WTC11 (cell line): ENCODE results near the gene RHOBTB1. TPM values are rescaled to one million over a fixed set of nuclear protein-coding genes. Genes with fewer than 3 reads are reported as not detected.

Experiments used
- ATAC-seq: fragments of 200-7000 bp; cut with Tn5 transposase; 2 replicates; pipeline ENCODE4 v1.10.0; 2021; ENCODE audit warnings: mild to moderate bottlenecking, moderate library complexity
- CTCF ChIA-PET: fragments of 300-600 bp; sonication (Branson Sonifier 250); formaldehyde crosslinking; loops from one replicate; lab custom pipeline; 2021; ENCODE audit warnings: antibody characterized with exemption; lab: Charles Lee
- POLR2A ChIA-PET: fragments of 350-600 bp; sonication (Branson Sonifier 250); formaldehyde crosslinking; loops from one replicate; lab custom pipeline; 2021; ENCODE audit warnings: antibody characterized with exemption; lab: Charles Lee
- DNase-seq: peaks from one replicate; pipeline ENCODE4 v3.0.0; 2021; ENCODE audit warnings: low spot score
- H3K27ac Mint-ChIP-seq: 2 replicates; pipeline ENCODE4 v1.8.0; 2021; ENCODE audit warnings: mixed read lengths
- H3K27me3 Mint-ChIP-seq: 2 replicates; pipeline ENCODE4 v1.8.0; 2021; ENCODE audit warnings: low read depth, mild to moderate bottlenecking, moderate library complexity, mixed read lengths
- H3K36me3 Mint-ChIP-seq: 2 replicates; pipeline ENCODE4 v1.8.0; 2021; ENCODE audit warnings: mixed read lengths
- H3K4me1 Mint-ChIP-seq: 2 replicates; pipeline ENCODE4 v1.8.0; 2022; ENCODE audit warnings: mixed read lengths
- H3K4me3 Mint-ChIP-seq: 2 replicates; pipeline ENCODE4 v1.8.0; 2021; ENCODE audit warnings: mild to moderate bottlenecking, moderate library complexity, mixed read lengths
- H3K9me3 Mint-ChIP-seq: 2 replicates; pipeline ENCODE4 v1.8.0; 2021; ENCODE audit warnings: mixed read lengths
- ATF1 ChIP-seq: sonication (generic); formaldehyde crosslinking; IDR thresholded peaks from 2 replicates; pipeline ENCODE4 v1.8.1; 2023; ENCODE audit warnings: mild to moderate bottlenecking, moderate library complexity, missing genetic modification reagents
- ATF2 ChIP-seq: sonication (generic); formaldehyde crosslinking; IDR thresholded peaks from 2 replicates; pipeline ENCODE4 v1.8.1; 2022; ENCODE audit warnings: low read depth, missing genetic modification reagents, borderline replicate concordance
- E2F5 ChIP-seq: sonication (generic); formaldehyde crosslinking; IDR thresholded peaks from 2 replicates; pipeline ENCODE4 v1.8.1; 2022; ENCODE audit warnings: mild to moderate bottlenecking, moderate library complexity, missing genetic modification reagents
- EMX1 ChIP-seq: fragments of 250-450 bp; sonication (Bioruptor Pico); IDR thresholded peaks from 2 replicates; pipeline ENCODE4 v1.8.0; 2021; ENCODE audit warnings: mild to moderate bottlenecking
- ETV6 ChIP-seq: sonication (generic); formaldehyde crosslinking; IDR thresholded peaks from 2 replicates; pipeline ENCODE4 v1.8.1; 2022; ENCODE audit warnings: mild to moderate bottlenecking, missing genetic modification reagents
- MAX ChIP-seq: sonication (generic); formaldehyde crosslinking; IDR thresholded peaks from 2 replicates; pipeline ENCODE4 v1.8.0; 2022; ENCODE audit warnings: mild to moderate bottlenecking, missing genetic modification reagents
- NFATC4 ChIP-seq: fragments of 250-450 bp; sonication (Bioruptor Pico); IDR thresholded peaks from 2 replicates; pipeline ENCODE4 v1.9.0; 2021; ENCODE audit warnings: mild to moderate bottlenecking
- NFYB ChIP-seq: sonication (generic); formaldehyde crosslinking; conservative IDR thresholded peaks from 2 replicates; pipeline ENCODE4 v1.8.0; 2022; ENCODE audit warnings: low read depth, missing genetic modification reagents
- SOX15 ChIP-seq: fragments of 250-450 bp; sonication (Bioruptor Pico); IDR thresholded peaks from 2 replicates; pipeline ENCODE4 v1.9.0; 2021; ENCODE audit warnings: mild to moderate bottlenecking
- ZNF121 ChIP-seq: sonication (generic); formaldehyde crosslinking; IDR thresholded peaks from 2 replicates; pipeline ENCODE4 v1.8.0; 2023; ENCODE audit warnings: missing genetic modification reagents
- ZNF317 ChIP-seq: sonication (generic); formaldehyde crosslinking; IDR thresholded peaks from 2 replicates; pipeline ENCODE4 v1.8.1; 2023; ENCODE audit warnings: low read depth, mild to moderate bottlenecking, moderate library complexity, missing genetic modification reagents, borderline replicate concordance
- ZNF396 ChIP-seq: fragments of 250-450 bp; sonication (Bioruptor Pico); IDR thresholded peaks from 2 replicates; pipeline ENCODE4 v1.8.0; 2021; ENCODE audit warnings: mild to moderate bottlenecking, moderate library complexity, borderline replicate concordance
- ZNF532 ChIP-seq: fragments of 250-450 bp; sonication (Bioruptor Pico); IDR thresholded peaks from 2 replicates; pipeline ENCODE4 v1.9.0; 2021; ENCODE audit warnings: mild to moderate bottlenecking, borderline replicate concordance
- total RNA-seq: library from RNA; stranded (reverse); gene quantifications from 3 replicates; pipeline ENCODE4 v1.2.3, GENCODE V29; 2021
- TF ChIP-seq, protein P1 (sequence below): sonication (generic); formaldehyde crosslinking; conservative IDR thresholded peaks from 2 replicates; pipeline ENCODE4 v1.8.1; 2022; ENCODE audit warnings: mild to moderate bottlenecking, missing genetic modification reagents
- TF ChIP-seq, protein P2 (sequence below): sonication (generic); formaldehyde crosslinking; IDR thresholded peaks from 2 replicates; pipeline ENCODE4 v1.8.1; 2022; ENCODE audit warnings: mild to moderate bottlenecking, missing genetic modification reagents, moderate library complexity, borderline replicate concordance
- TF ChIP-seq, protein P3 (sequence below): sonication (generic); formaldehyde crosslinking; IDR thresholded peaks from 2 replicates; pipeline ENCODE4 v1.8.0; 2022; ENCODE audit warnings: missing genetic modification reagents

RHOBTB1 gene
- total RNA-seq, 1 experiment from 2014 or later, result 6.9 TPM

DNA sequence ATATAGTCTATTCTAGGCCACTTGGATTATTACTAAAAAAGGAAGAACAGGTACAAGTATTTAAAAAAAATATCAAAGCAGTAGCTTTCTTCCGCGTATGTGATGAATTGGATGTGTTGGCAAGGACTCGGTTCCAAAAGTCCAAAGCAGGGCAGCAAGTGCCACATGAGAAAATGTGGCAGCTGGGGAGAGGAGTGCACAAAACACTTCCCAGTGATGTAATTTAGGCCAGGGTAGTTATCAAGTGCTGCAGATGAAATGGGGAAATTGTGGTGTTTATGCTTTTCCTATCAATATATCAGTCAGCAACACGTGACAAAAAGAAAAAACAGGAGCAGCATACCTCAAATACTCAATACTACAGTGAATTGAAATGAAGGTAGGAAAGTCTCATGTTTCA is 7.0 kb downstream of the RHOBTB1 start (continued):
- TF ChIP-seq, protein P1, sequence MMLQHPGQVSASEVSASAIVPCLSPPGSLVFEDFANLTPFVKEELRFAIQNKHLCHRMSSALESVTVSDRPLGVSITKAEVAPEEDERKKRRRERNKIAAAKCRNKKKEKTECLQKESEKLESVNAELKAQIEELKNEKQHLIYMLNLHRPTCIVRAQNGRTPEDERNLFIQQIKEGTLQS, result no peak
- TF ChIP-seq NFATC4, result no peak
- TF ChIP-seq ETV6, result no peak
- no peak for TF ChIP-seq SOX15 (CRISPR knock-in tag)
- no peak for TF ChIP-seq E2F5 (CRISPR knock-in tag)

- no peaks in the 10 kb centered on the region for H3K27me3 Mint-ChIP-seq
- ChIA-PET CTCF (no interaction called here), POLR2A (no interaction called here)
- H3K36me3 Mint-ChIP-seq, result no peaks in the 10 kb centered on the region
- H3K27ac Mint-ChIP-seq, result no peak overlapping the region
- no peak overlapping the region for H3K4me3 Mint-ChIP-seq
- DNase-seq (no peak), ATAC-seq (no peak)
- 0 out of 2 replicates have a peak, but pooled peaks cover 3% of the 10 kb centered on the region for H3K4me1 Mint-ChIP-seq
- H3K9me3 Mint-ChIP-seq, result no peaks in the 10 kb centered on the region
- TF ChIP-seq, protein P2, sequence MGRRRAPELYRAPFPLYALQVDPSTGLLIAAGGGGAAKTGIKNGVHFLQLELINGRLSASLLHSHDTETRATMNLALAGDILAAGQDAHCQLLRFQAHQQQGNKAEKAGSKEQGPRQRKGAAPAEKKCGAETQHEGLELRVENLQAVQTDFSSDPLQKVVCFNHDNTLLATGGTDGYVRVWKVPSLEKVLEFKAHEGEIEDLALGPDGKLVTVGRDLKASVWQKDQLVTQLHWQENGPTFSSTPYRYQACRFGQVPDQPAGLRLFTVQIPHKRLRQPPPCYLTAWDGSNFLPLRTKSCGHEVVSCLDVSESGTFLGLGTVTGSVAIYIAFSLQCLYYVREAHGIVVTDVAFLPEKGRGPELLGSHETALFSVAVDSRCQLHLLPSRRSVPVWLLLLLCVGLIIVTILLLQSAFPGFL, result no peak
- TF ChIP-seq NFYB (CRISPR knock-in tag) (no peak), MAX (CRISPR knock-in tag) (no peak), ZNF532 (CRISPR knock-in tag) (no peak), EMX1 (CRISPR knock-in tag) (no peak), ZNF396 (CRISPR knock-in tag) (no peak), ATF2 (CRISPR knock-in tag) (no peak), ATF1 (CRISPR knock-in tag) (no peak), ZNF317 (CRISPR knock-in tag) (no peak), ZNF121 (CRISPR knock-in tag) (no peak)
- TF ChIP-seq, protein P3, sequence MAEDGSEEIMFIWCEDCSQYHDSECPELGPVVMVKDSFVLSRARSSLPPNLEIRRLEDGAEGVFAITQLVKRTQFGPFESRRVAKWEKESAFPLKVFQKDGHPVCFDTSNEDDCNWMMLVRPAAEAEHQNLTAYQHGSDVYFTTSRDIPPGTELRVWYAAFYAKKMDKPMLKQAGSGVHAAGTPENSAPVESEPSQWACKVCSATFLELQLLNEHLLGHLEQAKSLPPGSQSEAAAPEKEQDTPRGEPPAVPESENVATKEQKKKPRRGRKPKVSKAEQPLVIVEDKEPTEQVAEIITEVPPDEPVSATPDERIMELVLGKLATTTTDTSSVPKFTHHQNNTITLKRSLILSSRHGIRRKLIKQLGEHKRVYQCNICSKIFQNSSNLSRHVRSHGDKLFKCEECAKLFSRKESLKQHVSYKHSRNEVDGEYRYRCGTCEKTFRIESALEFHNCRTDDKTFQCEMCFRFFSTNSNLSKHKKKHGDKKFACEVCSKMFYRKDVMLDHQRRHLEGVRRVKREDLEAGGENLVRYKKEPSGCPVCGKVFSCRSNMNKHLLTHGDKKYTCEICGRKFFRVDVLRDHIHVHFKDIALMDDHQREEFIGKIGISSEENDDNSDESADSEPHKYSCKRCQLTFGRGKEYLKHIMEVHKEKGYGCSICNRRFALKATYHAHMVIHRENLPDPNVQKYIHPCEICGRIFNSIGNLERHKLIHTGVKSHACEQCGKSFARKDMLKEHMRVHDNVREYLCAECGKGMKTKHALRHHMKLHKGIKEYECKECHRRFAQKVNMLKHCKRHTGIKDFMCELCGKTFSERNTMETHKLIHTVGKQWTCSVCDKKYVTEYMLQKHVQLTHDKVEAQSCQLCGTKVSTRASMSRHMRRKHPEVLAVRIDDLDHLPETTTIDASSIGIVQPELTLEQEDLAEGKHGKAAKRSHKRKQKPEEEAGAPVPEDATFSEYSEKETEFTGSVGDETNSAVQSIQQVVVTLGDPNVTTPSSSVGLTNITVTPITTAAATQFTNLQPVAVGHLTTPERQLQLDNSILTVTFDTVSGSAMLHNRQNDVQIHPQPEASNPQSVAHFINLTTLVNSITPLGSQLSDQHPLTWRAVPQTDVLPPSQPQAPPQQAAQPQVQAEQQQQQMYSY (CRISPR knock-in tag), result no peak
Observed at GRCh38 chr10:60934215-60935175, 9.5 kb downstream of the RHOBTB1 start.
